OCI-LY7 (cell line): ENCODE data around the gene TGFBR2. TPM values are rescaled to one million over a fixed set of nuclear protein-coding genes. Genes with fewer than 3 reads are reported as not detected.

Source experiments
- BruUV-seq: library from RNA; stranded (reverse); fragments of 400-500 nt; replicated peaks from 2 replicates; lab custom pipeline; 2021; lab: Mats Ljungman, UMichigan
- CTCF ChIA-PET: fragments of 300-600 bp; sonication (Branson Sonifier 250); formaldehyde crosslinking; loops from one replicate; lab custom pipeline; 2022; ENCODE audit warnings: antibody characterized with exemption; ENCODE audit not compliant: unreplicated experiment; lab: Charles Lee
- POLR2A ChIA-PET: fragments of 300-600 bp; sonication (Branson Sonifier 250); formaldehyde crosslinking; loops from one replicate; lab custom pipeline; 2022; ENCODE audit warnings: antibody characterized with exemption; lab: Charles Lee
- DNase-seq: peaks from one replicate; pipeline ENCODE4 v3.0.0-alpha.2; 2015; ENCODE audit warnings: low spot score
- H2AFZ ChIP-seq: fragments of 200-600 bp; sonication (generic), shearing (Covaris generic); 2 replicates; pipeline ENCODE4 v1.6.1; 2014; ENCODE audit warnings: mild to moderate bottlenecking, antibody characterized with exemption, low read length, moderate library complexity
- H3K27ac ChIP-seq: fragments of 200-600 bp; sonication (generic); 2 replicates; pipeline ENCODE4 v1.5.1; 2014; ENCODE audit warnings: mixed run types, low read depth, mild to moderate bottlenecking, moderate library complexity, low read length, inconsistent platforms; ENCODE audit not compliant: poor library complexity, severe bottlenecking
- H3K36me3 ChIP-seq: fragments of 200-600 bp; sonication (generic); 2 replicates; pipeline ENCODE4 v1.6.1; 2014; ENCODE audit warnings: mild to moderate bottlenecking, antibody characterized with exemption, low read length, moderate library complexity, mixed read lengths; ENCODE audit not compliant: insufficient read depth
- H3K4me1 ChIP-seq: fragments of 200-600 bp; sonication (generic); 2 replicates; pipeline ENCODE4 v1.5.1; 2014; ENCODE audit warnings: mild to moderate bottlenecking, low read length; ENCODE audit not compliant: insufficient read depth, poor library complexity, severe bottlenecking
- H3K4me2 ChIP-seq: fragments of 200-600 bp; sonication (generic); 2 replicates; pipeline ENCODE4 v1.6.1; 2014; ENCODE audit warnings: mild to moderate bottlenecking, low read length
- H3K4me3 ChIP-seq: fragments of 200-600 bp; sonication (generic); 2 replicates; pipeline ENCODE4 v1.5.1; 2014; ENCODE audit warnings: mild to moderate bottlenecking, low read depth, low read length; ENCODE audit not compliant: poor library complexity, severe bottlenecking
- H3K79me2 ChIP-seq: fragments of 200-600 bp; sonication (generic); 2 replicates; pipeline ENCODE4 v1.6.1; 2016; ENCODE audit warnings: low read depth, mild to moderate bottlenecking, low read length, moderate library complexity, mixed read lengths; ENCODE audit not compliant: insufficient read depth
- H3K9me2 ChIP-seq: fragments of 200-600 bp; sonication (generic); 2 replicates; pipeline ENCODE4 v1.6.1; 2016; ENCODE audit warnings: mild to moderate bottlenecking, low read length, mixed read lengths; ENCODE audit not compliant: insufficient read depth
- H3K9me3 ChIP-seq: fragments of 200-600 bp; sonication (generic); 2 replicates; pipeline ENCODE4 v1.6.1; 2014; ENCODE audit warnings: mild to moderate bottlenecking, mixed run types, low read length, mixed read lengths
- H4K20me1 ChIP-seq: fragments of 200-600 bp; sonication (generic); 2 replicates; pipeline ENCODE4 v1.6.1; 2014; ENCODE audit warnings: mild to moderate bottlenecking, antibody characterized with exemption, low read length, moderate library complexity, mixed read lengths; ENCODE audit not compliant: insufficient read depth
- EZH2phosphoT487 ChIP-seq: fragments of 200-600 bp; sonication (generic); IDR thresholded peaks from 2 replicates; pipeline ENCODE4 v1.6.1; 2018; ENCODE audit warnings: low read depth, borderline replicate concordance, mild to moderate bottlenecking, mixed run types, antibody characterized with exemption, low read length, moderate library complexity, mixed read lengths
- intact Hi-C: fragments of 100-400 bp; cut with micrococcal nuclease; formaldehyde crosslinking; loops from one replicate; pipeline ENCODE4 v1.10.0; 2022; ENCODE audit not compliant: unreplicated experiment
- total RNA-seq, 2 experiments: library from RNA; depleted of rRNA in 1 of 2; stranded (reverse); fragments of >200 nt in 1 of 2; shearing (Covaris generic) in 1 of 2; gene quantifications; 2 replicates each; pipeline ENCODE4 v1.2.3, GENCODE V29; 2014 to 2022
- TF ChIP-seq, protein P1 (sequence below): fragments of 200-600 bp; sonication (generic); conservative IDR thresholded peaks from 2 replicates; pipeline ENCODE4 v1.5.1; 2014; ENCODE audit warnings: mild to moderate bottlenecking, antibody characterized with exemption, low read length, moderate library complexity, mixed read lengths

The TGFBR2 gene
- total RNA-seq, 2 experiments from 2014 or later = 25.2 to 28.1 TPM

DNA sequence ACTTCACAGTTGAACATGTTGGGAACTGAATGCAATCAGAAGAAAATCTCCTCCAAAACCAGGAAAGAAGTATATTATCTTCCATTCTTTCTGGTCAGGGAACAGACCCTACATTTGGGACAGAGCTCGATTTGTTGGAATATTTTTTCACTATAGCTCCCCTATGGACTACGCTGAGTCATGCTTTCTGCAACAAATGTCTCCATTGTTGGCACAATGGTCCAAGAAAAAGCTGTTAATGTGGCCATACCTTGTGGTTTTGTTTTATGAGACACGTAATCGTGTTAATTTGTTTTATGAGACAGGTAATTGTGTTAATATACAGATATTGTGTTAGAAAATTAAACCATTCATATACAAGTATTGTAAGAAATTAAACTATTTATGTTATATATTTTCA lies 101.4 kb downstream of the TGFBR2 start:
- no peak for DNase-seq
- intact Hi-C loops = no loop called here
- no peak for TF ChIP-seq EZH2phosphoT487
- TF ChIP-seq, protein P1, sequence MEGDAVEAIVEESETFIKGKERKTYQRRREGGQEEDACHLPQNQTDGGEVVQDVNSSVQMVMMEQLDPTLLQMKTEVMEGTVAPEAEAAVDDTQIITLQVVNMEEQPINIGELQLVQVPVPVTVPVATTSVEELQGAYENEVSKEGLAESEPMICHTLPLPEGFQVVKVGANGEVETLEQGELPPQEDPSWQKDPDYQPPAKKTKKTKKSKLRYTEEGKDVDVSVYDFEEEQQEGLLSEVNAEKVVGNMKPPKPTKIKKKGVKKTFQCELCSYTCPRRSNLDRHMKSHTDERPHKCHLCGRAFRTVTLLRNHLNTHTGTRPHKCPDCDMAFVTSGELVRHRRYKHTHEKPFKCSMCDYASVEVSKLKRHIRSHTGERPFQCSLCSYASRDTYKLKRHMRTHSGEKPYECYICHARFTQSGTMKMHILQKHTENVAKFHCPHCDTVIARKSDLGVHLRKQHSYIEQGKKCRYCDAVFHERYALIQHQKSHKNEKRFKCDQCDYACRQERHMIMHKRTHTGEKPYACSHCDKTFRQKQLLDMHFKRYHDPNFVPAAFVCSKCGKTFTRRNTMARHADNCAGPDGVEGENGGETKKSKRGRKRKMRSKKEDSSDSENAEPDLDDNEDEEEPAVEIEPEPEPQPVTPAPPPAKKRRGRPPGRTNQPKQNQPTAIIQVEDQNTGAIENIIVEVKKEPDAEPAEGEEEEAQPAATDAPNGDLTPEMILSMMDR = no peak
- Histone ChIP-seq H3K27ac (no peak overlapping the region), H3K4me1 (peaks cover 8% of the 10 kb centered on the region), H3K79me2 (no peaks in the 10 kb centered on the region), H3K4me3 (no peak overlapping the region), H2AFZ (no peak overlapping the region), H3K4me2 (no peak overlapping the region), H4K20me1 (no peaks in the 10 kb centered on the region), H3K36me3 (no peaks in the 10 kb centered on the region), H3K9me2 (no peaks in the 10 kb centered on the region), H3K9me3 (peaks cover 8% of the 10 kb centered on the region)
- CTCF ChIA-PET = no interaction called here
- no TSS peak for BruUV-seq
- POLR2A ChIA-PET = interaction anchor here (1.0 kb wide), 1 partner anchor 10 kb away, joined by 3 read pairs; no protein-coding TSS in a partner anchor

DNA sequence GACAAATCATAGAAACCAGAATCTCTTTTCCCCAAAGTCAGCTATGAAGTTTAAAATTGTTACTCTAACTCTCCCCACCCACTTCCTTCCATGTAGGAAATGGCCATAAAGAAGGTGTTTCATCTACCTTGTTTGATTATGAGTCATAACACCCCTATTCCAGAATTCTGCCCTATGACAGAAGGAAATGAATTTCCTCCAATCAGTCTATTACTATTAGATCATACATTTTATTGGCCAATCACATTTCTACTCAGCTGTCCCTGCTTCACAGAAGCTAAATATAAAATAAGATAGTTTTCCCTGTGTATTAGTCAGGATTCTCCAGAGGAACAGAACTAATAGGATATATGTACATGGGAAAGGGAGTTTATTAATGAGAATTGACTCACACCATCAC lies 102.1 kb downstream of the TGFBR2 start:
- BruUV-seq = no TSS peak
- Histone ChIP-seq H3K9me3 (peaks cover 1% of the 10 kb centered on the region), H3K36me3 (no peaks in the 10 kb centered on the region), H3K4me2 (no peak overlapping the region), H3K4me1 (peaks cover 8% of the 10 kb centered on the region), H3K79me2 (no peaks in the 10 kb centered on the region), H4K20me1 (no peaks in the 10 kb centered on the region), H3K27ac (no peak overlapping the region), H2AFZ (no peak overlapping the region), H3K4me3 (no peak overlapping the region), H3K9me2 (no peaks in the 10 kb centered on the region)
- no peak for DNase-seq
- POLR2A ChIA-PET = interaction anchor here (1.0 kb wide), 1 partner anchor 10 kb away, joined by 3 read pairs; no protein-coding TSS in a partner anchor
- TF ChIP-seq, protein P1 = no peak
- TF ChIP-seq EZH2phosphoT487 = no peak
- intact Hi-C loops = no loop called here
- CTCF ChIA-PET = no interaction called here

DNA sequence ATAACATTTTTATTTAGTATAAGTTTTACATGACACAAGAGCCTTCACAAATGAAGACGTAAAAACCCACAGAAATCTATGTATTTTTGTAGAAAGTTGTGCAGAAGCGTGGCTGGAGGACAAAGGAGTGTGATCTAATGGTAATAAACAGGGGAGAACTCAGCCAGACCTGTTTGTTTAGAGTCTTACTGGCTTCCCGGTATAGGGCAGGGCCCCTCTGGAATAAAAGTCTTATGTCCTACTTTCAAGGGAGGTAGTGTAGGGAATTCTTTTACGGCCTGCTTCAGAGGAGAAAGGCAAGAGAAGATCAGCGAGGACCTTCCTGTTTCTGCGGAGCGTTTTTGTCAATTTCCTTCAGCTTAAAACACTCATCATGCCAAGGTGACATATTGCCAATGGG lies 103.6 kb downstream of the TGFBR2 start:
- H2AFZ ChIP-seq = no peak overlapping the region
- H3K36me3 ChIP-seq = no peaks in the 10 kb centered on the region
- H4K20me1 ChIP-seq = no peaks in the 10 kb centered on the region
- POLR2A ChIA-PET = no interaction called here
- H3K9me3 ChIP-seq = no peaks in the 10 kb centered on the region
- H3K27ac ChIP-seq = no peak overlapping the region
- TF ChIP-seq, protein P1 = no peak
- TF ChIP-seq EZH2phosphoT487 = no peak
- H3K4me1 ChIP-seq = peaks cover 8% of the 10 kb centered on the region
- H3K79me2 ChIP-seq = no peaks in the 10 kb centered on the region
- no TSS peak for BruUV-seq
- intact Hi-C loops = no loop called here
- H3K4me3 ChIP-seq = no peak overlapping the region
- DNase-seq = no peak
- CTCF ChIA-PET = no interaction called here
- H3K4me2 ChIP-seq = no peak overlapping the region
- no peaks in the 10 kb centered on the region for H3K9me2 ChIP-seq
